IPS DF 6.9 (cell line): Measurements from ENCODE around the gene RTP5.

ENCODE experiments used
- DNase-seq: peaks from one replicate; pipeline ENCODE4 v3.0.0-alpha.2; 2013; ENCODE audit warnings: low read depth, low spot score
- H3K27ac ChIP-seq: one replicate; pipeline ENCODE4 v1.5.1; 2013; ENCODE audit warnings: low read length, control low read depth
- H3K27me3 ChIP-seq: 2 replicates; pipeline ENCODE4 v1.6.1; 2013; ENCODE audit warnings: mild to moderate bottlenecking, low read length; ENCODE audit not compliant: control insufficient read depth, insufficient read depth
- H3K36me3 ChIP-seq: 2 replicates; pipeline ENCODE4 v1.6.1; 2013; ENCODE audit warnings: low read length; ENCODE audit not compliant: control insufficient read depth, insufficient read depth
- H3K4me1 ChIP-seq: 2 replicates; pipeline ENCODE4 v1.6.1; 2013; ENCODE audit warnings: low read length; ENCODE audit not compliant: control insufficient read depth, insufficient read depth
- H3K4me3 ChIP-seq: 2 replicates; pipeline ENCODE4 v1.5.1; 2013; ENCODE audit warnings: mild to moderate bottlenecking, low read length
- H3K9me3 ChIP-seq: 2 replicates; pipeline ENCODE4 v1.6.1; 2013; ENCODE audit warnings: low read length, inconsistent platforms; ENCODE audit not compliant: control insufficient read depth, insufficient read depth
- WGBS: extraction: QIAGEN DNeasy Blood & Tissue Kit; methylation state at CpG from one replicate; pipeline ENCODE4 v1.1.7; 2013; ENCODE audit warnings: mixed read lengths, missing lambda C conversion rate; ENCODE audit not compliant: insufficient read length, insufficient coverage; 5-methylcytosine and 5-hydroxymethylcytosine counted together

Gene RTP5

GRCh38 chr2:241844066-241844728 lies 25.3 kb upstream of the RTP5 start:
- Histone ChIP-seq H3K27ac (no peak overlapping the region), H3K4me3 (peak overlapping the region; percentile 51), H3K27me3 (no peaks in the 10 kb centered on the region; the same call in none of the 2 replicates), H3K36me3 (no peaks in the 10 kb centered on the region), H3K4me1 (no peaks in the 10 kb centered on the region), H3K9me3 (no peaks in the 10 kb centered on the region)
- no CpG with 5 or more reads among the region's 65 CpGs for WGBS
- DNase-seq: no peak

GRCh38 chr2:241844831-241845578 lies 24.5 kb upstream of the RTP5 start:
- WGBS: no CpG with 5 or more reads among the region's 37 CpGs
- no peaks in the 10 kb centered on the region; the same call in none of the 2 replicates for H3K27me3 ChIP-seq
- no peak overlapping the region for H3K27ac ChIP-seq
- no peak for DNase-seq
- no peaks in the 10 kb centered on the region for H3K9me3 ChIP-seq
- no peaks in the 10 kb centered on the region; the same call in 1 of the 2 replicates for H3K36me3 ChIP-seq
- H3K4me3 ChIP-seq: no peak overlapping the region
- H3K4me1 ChIP-seq: no peaks in the 10 kb centered on the region

- no peaks in the 10 kb centered on the region; the same call in 1 of the 2 replicates for H3K4me1 ChIP-seq
- DNase-seq: no peak
- H3K27ac ChIP-seq: no peak overlapping the region
- H3K36me3 ChIP-seq: no peaks in the 10 kb centered on the region; the same call in 1 of the 2 replicates
- WGBS: no CpG with 5 or more reads among the region's 22 CpGs
- no peaks in the 10 kb centered on the region; the same call in none of the 2 replicates for H3K27me3 ChIP-seq
- H3K9me3 ChIP-seq: no peaks in the 10 kb centered on the region
- no peak overlapping the region for H3K4me3 ChIP-seq
These were observed 23.1 kb upstream of the RTP5 start for GRCh38 chr2:241846406-241846805.

GRCh38 chr2:241848761-241849615 lies 20.5 kb upstream of the RTP5 start:
- no peaks in the 10 kb centered on the region; the same call in 1 of the 2 replicates for H3K36me3 ChIP-seq
- no peaks in the 10 kb centered on the region; the same call in 1 of the 2 replicates for H3K4me1 ChIP-seq
- H3K27me3 ChIP-seq: no peaks in the 10 kb centered on the region; the same call in none of the 2 replicates
- WGBS: no CpG with 5 or more reads among the region's 39 CpGs
- H3K4me3 ChIP-seq: no peak overlapping the region
- no peak overlapping the region for H3K27ac ChIP-seq
- DNase-seq: no peak
- H3K9me3 ChIP-seq: no peaks in the 10 kb centered on the region

- no peaks in the 10 kb centered on the region; the same call in 1 of the 2 replicates for H3K4me1 ChIP-seq
- no peaks in the 10 kb centered on the region for H3K9me3 ChIP-seq
- H3K27me3 ChIP-seq: no peaks in the 10 kb centered on the region; the same call in none of the 2 replicates
- H3K27ac ChIP-seq: no peak overlapping the region
- no peaks in the 10 kb centered on the region; the same call in 1 of the 2 replicates for H3K36me3 ChIP-seq
- WGBS: no CpG with 5 or more reads among the region's 16 CpGs
- no peak for DNase-seq
- H3K4me3 ChIP-seq: no peak overlapping the region
These were observed 19.6 kb upstream of the RTP5 start for GRCh38 chr2:241849616-241850543.

GRCh38 chr2:241850544-241851324 lies 18.8 kb upstream of the RTP5 start:
- no peaks in the 10 kb centered on the region; the same call in 1 of the 2 replicates for H3K36me3 ChIP-seq
- H3K9me3 ChIP-seq: no peaks in the 10 kb centered on the region
- H3K27me3 ChIP-seq: no peaks in the 10 kb centered on the region; the same call in 1 of the 2 replicates
- no peak overlapping the region for H3K4me3 ChIP-seq
- no peak for DNase-seq
- no peaks in the 10 kb centered on the region; the same call in 1 of the 2 replicates for H3K4me1 ChIP-seq
- no peak overlapping the region for H3K27ac ChIP-seq
- no CpG with 5 or more reads among the region's 27 CpGs for WGBS

GRCh38 chr2:241851325-241852115 lies 18.0 kb upstream of the RTP5 start:
- no peaks in the 10 kb centered on the region; the same call in 1 of the 2 replicates for H3K36me3 ChIP-seq
- H3K27ac ChIP-seq: no peak overlapping the region
- no peaks in the 10 kb centered on the region; the same call in 1 of the 2 replicates for H3K4me1 ChIP-seq
- no peak for DNase-seq
- no peaks in the 10 kb centered on the region for H3K9me3 ChIP-seq
- no peak overlapping the region for H3K4me3 ChIP-seq
- no peaks in the 10 kb centered on the region; the same call in 1 of the 2 replicates for H3K27me3 ChIP-seq
- no CpG with 5 or more reads among the region's 26 CpGs for WGBS

- Histone ChIP-seq H3K9me3 (no peaks in the 10 kb centered on the region), H3K27ac (no peak overlapping the region), H3K4me3 (no peak overlapping the region), H3K4me1 (no peaks in the 10 kb centered on the region; the same call in 1 of the 2 replicates), H3K27me3 (no peaks in the 10 kb centered on the region), H3K36me3 (no peaks in the 10 kb centered on the region; the same call in 1 of the 2 replicates)
- WGBS: no CpG with 5 or more reads among the region's 39 CpGs
- no peak for DNase-seq
These were observed 17.2 kb upstream of the RTP5 start for GRCh38 chr2:241852116-241852980.
